Hepatocyte (in vitro differentiated cells): ENCODE data around the gene ULK2.
"Not testable (repeated sequence)": the region's sequence is repeated elsewhere in the genome, so short reads cannot be mapped to it uniquely, and the experiment has no call there.

Experiments
- EZH2 ChIP-seq: fragments of 200-600 bp; sonication (generic); IDR thresholded peaks from 2 replicates; pipeline ENCODE4 v1.6.1; 2016; ENCODE audit warnings: antibody characterized with exemption, mild to moderate bottlenecking, borderline replicate concordance
- TF ChIP-seq, protein P1 (sequence below): fragments of 200-600 bp; sonication (generic); IDR thresholded peaks from 2 replicates; pipeline ENCODE4 v1.5.1; 2016; ENCODE audit warnings: antibody characterized with exemption, mild to moderate bottlenecking; ENCODE audit not compliant: poor library complexity

DNA sequence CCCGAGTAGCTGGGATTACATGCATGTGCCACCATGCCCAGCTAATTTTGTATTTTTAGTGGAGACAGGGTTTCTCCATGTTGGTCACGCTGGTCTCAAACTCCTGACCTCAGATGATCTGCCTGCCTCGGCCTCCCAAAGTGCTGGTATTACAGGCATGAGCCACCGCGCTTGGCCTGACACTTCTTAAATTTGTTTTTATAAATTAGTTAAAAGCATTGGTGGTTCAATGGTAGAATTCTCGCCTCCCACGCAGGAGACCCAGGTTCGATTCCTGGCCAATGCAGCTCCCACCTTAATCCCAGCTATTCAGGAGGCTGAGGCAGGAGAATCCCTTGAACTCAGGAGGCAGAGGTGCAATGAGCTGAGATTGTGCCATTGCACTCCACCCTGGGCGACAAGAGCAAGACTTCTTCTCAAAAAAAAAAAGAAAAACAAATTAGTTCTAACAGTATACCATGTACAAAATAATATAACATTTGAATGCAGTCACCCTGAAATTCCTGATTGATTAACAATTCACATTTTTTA, 7.0 kb downstream of the ULK2 start:
- TF ChIP-seq EZH2 = not testable (repeated sequence)
- TF ChIP-seq, protein P1, sequence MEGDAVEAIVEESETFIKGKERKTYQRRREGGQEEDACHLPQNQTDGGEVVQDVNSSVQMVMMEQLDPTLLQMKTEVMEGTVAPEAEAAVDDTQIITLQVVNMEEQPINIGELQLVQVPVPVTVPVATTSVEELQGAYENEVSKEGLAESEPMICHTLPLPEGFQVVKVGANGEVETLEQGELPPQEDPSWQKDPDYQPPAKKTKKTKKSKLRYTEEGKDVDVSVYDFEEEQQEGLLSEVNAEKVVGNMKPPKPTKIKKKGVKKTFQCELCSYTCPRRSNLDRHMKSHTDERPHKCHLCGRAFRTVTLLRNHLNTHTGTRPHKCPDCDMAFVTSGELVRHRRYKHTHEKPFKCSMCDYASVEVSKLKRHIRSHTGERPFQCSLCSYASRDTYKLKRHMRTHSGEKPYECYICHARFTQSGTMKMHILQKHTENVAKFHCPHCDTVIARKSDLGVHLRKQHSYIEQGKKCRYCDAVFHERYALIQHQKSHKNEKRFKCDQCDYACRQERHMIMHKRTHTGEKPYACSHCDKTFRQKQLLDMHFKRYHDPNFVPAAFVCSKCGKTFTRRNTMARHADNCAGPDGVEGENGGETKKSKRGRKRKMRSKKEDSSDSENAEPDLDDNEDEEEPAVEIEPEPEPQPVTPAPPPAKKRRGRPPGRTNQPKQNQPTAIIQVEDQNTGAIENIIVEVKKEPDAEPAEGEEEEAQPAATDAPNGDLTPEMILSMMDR = not testable (repeated sequence)
